Subcutaneous adipose tissue (tissue), 4 donors: ENCODE data around the gene BRIP1. TPM values are rescaled to one million over a fixed set of nuclear protein-coding genes. Genes with fewer than 3 reads are reported as not detected.

ENCODE experiments used
- total RNA-seq, 4 donors: library from RNA; depleted of rRNA; stranded (reverse); fragments of >200 nt; gene quantifications; one replicate each; pipeline ENCODE4 v1.1.0, GENCODE V29; 2016
- TF ChIP-seq, protein P1 (sequence below): fragments of 450-650 bp; IDR thresholded peaks from one replicate; pipeline ENCODE4 v1.5.1; 2016; ENCODE audit warnings: low read depth, mild to moderate bottlenecking, control low read depth, antibody characterized with exemption, moderate library complexity

Gene BRIP1
- total RNA-seq, 4 donors from 2014 or later: 0.33 to 1.1 (median 0.98) TPM

DNA sequence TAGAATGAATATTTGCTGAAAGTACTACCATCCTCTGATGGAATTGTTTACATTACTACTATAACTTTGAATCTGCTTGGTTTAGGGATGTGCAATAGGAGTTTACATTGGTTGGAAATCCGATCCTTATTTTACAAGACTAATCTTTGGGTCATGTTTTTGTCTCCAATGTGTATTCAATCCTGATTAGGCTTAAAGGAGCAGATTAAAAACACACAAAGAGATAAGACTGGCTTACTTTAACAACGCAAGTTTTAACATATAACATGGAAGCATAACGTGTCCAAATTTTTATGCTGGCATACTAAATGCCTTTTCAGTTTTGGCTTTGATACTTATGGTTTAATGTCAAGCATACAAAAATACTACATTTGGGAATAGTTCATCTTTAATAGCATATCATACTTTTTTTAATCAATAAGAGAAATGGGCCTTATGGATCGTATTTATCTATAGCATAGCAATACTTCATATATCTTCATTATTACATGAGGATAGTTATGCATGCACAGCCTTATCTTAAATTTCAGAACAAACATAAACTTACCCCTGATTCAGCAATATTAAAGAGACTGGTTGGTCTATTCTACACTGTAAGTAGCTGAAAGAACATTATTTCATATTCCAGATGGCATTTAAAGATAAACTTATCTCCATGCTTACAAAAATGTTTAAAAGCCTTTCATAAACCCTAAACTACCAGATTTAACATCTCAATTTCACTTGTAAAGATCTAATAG lies 202.4 kb downstream of the BRIP1 start:
- TF ChIP-seq, protein P1, sequence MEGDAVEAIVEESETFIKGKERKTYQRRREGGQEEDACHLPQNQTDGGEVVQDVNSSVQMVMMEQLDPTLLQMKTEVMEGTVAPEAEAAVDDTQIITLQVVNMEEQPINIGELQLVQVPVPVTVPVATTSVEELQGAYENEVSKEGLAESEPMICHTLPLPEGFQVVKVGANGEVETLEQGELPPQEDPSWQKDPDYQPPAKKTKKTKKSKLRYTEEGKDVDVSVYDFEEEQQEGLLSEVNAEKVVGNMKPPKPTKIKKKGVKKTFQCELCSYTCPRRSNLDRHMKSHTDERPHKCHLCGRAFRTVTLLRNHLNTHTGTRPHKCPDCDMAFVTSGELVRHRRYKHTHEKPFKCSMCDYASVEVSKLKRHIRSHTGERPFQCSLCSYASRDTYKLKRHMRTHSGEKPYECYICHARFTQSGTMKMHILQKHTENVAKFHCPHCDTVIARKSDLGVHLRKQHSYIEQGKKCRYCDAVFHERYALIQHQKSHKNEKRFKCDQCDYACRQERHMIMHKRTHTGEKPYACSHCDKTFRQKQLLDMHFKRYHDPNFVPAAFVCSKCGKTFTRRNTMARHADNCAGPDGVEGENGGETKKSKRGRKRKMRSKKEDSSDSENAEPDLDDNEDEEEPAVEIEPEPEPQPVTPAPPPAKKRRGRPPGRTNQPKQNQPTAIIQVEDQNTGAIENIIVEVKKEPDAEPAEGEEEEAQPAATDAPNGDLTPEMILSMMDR: no peak

DNA sequence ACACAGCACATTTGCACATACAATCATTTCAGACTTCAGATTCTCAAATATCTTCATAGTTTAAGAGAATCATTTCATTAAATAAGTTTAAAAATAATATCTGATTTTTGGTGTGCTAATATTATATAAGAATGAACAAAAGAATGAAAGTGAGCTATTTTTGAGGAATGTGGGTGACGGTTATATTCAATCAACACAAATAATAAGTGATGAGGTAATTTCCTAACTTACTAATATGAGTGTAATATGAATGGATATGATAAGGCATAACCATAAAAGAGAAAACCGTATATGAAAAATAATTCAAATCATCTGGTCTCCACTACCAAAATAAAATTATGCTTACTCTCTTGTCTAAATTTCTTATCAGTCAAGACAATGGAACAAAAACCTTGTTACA lies 203.9 kb downstream of the BRIP1 start:
- TF ChIP-seq, protein P1: no peak

DNA sequence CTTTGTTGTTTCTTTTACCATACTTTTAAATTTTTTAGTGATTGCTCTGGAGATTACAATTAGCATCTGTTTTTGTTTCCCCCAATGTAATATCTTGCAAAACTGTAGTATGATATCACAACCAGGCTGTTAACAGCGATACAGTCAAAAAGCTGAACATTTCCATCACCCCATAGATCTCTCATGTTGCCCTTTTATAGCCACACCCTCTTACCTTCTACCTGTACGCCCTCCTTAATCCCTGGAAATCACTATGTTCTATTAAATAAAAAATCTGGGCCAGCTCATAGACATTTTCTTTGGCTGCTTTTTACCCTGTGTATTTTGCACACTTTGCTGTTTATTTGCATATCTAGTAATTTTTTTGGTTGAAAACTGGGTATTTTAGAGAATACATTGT lies 205.1 kb downstream of the BRIP1 start:
- TF ChIP-seq, protein P1: no peak

DNA sequence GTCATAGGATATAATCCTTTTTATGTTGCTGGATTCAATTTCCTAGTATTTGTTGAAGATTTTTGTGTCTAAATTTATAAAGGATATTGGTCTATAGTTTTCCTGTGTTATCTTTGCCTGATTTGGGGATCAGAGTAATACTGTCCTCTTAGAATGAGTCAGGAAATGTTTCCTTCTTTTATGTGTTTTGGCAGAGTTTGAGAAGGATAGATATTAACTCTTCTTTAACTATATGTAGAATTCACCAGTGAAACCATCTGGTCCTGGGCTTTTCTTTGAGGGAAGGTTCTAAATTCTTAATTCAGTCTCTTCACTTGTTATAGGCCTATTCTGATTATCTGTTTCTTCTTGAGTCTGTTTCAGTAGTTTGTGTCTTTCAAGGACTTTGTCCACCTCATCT lies 206.0 kb downstream of the BRIP1 start:
- TF ChIP-seq, protein P1: peak; percentile 95

DNA sequence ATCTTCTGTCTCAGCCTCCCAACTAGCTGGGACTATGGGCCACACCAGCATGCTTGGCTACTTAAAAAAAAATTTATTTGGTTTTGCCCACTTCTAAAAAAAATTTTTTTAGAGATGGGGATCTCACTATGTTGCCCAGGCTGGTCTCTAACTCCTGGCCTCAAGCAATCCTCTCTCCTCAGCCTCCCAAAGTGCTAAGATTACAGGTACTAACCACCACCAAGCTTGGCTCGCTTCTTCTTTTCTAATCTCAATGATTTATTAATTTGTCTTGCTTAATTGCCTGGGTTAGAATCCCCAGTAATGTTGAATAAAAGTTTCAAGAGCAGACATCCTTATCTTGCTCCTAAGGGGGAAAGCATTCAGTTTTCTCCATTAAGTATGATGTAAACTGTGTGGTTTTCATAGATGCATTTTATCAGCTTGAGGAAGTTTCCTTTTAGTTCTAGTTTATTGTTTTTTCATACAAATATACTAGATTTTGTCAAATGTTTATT lies 206.6 kb downstream of the BRIP1 start:
- TF ChIP-seq, protein P1: no peak

DNA sequence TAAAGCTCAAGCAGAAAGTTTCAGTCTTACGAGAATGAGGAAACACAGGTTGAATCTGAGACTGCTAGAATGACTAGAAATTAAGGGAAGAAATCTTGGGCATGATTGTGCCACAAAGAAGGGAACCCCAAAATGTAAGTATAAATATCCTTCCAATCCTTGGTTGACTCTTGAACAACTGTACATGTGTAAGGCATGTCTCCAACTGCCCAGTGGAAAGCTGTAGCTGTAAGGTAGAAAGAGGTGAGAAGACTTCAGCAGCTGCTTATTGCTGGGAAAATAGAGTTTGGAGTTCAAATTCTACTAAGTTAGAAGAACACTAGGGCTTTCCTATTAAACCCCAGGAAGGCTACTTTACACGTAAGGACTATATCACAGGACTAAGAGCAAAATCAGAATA lies 212.6 kb downstream of the BRIP1 start:
- TF ChIP-seq, protein P1: no peak

DNA sequence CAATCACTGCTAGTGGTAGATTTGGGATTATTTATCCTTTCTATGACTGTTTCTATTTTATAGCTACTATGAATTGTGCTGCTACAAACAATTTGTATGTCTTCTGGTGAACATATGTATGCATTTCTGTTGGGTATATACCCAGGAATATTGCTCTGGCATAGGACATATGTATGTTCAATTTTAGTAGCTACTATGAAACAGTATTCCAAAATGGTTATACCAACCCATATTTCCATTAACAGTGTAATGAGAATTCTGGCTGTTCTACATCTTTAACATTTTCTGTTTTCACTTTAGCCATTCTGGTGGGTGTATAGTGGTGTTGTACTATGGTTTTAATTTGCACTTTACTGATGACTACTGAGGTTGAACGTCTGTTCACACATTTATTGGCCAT lies 214.7 kb downstream of the BRIP1 start:
- TF ChIP-seq, protein P1: peak; percentile 31
